H9 (cell line): ENCODE measurements around the gene MRPL37. TPM values are rescaled to one million over a fixed set of nuclear protein-coding genes. Genes with fewer than 3 reads are reported as not detected.

Experiments
- DNase-seq: peaks from one replicate; pipeline ENCODE4 v3.0.0-alpha.2; 2017
- H2AFZ ChIP-seq: one replicate; pipeline ENCODE4 v1.6.1; 2013; ENCODE audit warnings: mild to moderate bottlenecking, low read length, control low read depth, moderate library complexity
- H2AK5ac ChIP-seq: 2 replicates; pipeline ENCODE4 v1.6.1; 2013; ENCODE audit warnings: low read length, control low read depth, mixed read lengths; ENCODE audit not compliant: insufficient read length
- H2BK120ac ChIP-seq: one replicate; pipeline ENCODE4 v1.6.1; 2013; ENCODE audit warnings: low read depth, mild to moderate bottlenecking, low read length, control low read depth, inconsistent platforms; ENCODE audit not compliant: poor library complexity, severe bottlenecking
- H2BK12ac ChIP-seq: 2 replicates; pipeline ENCODE4 v1.6.1; 2013; ENCODE audit warnings: low read length, control low read depth, mixed read lengths, low read depth; ENCODE audit not compliant: insufficient read length
- H2BK15ac ChIP-seq: 2 replicates; pipeline ENCODE4 v1.6.1; 2013; ENCODE audit warnings: low read depth, low read length, control low read depth
- H2BK20ac ChIP-seq: one replicate; pipeline ENCODE4 v1.6.1; 2013; ENCODE audit warnings: low read depth, mild to moderate bottlenecking, low read length, control low read depth, inconsistent platforms; ENCODE audit not compliant: poor library complexity, severe bottlenecking
- H2BK5ac ChIP-seq: 2 replicates; pipeline ENCODE4 v1.6.1; 2013; ENCODE audit warnings: low read length, control low read depth, mixed read lengths; ENCODE audit not compliant: insufficient read length
- H3K14ac ChIP-seq: 2 replicates; pipeline ENCODE4 v1.6.1; 2013; ENCODE audit warnings: low read length, control low read depth; ENCODE audit not compliant: insufficient read depth
- H3K18ac ChIP-seq: 2 replicates; pipeline ENCODE4 v1.6.1; 2013; ENCODE audit warnings: low read depth, mild to moderate bottlenecking, mixed read lengths, low read length, control low read depth; ENCODE audit not compliant: insufficient read length
- H3K23ac ChIP-seq: 2 replicates; pipeline ENCODE4 v1.6.1; 2013; ENCODE audit warnings: low read length, control low read depth, mixed read lengths, low read depth; ENCODE audit not compliant: insufficient read length
- H3K23me2 ChIP-seq: 2 replicates; pipeline ENCODE4 v1.6.1; 2013; ENCODE audit warnings: low read depth, mild to moderate bottlenecking, mixed read lengths, low read length, control low read depth; ENCODE audit not compliant: insufficient read length, poor library complexity, severe bottlenecking
- H3K27ac ChIP-seq: 2 replicates; pipeline ENCODE4 v1.5.1; 2013; ENCODE audit warnings: low read length, control low read depth, mixed read lengths, low read depth; ENCODE audit not compliant: insufficient read length
- H3K27me3 ChIP-seq: 2 replicates; pipeline ENCODE4 v1.6.1; 2013; ENCODE audit warnings: low read length, control low read depth, inconsistent platforms; ENCODE audit not compliant: insufficient read depth
- H3K4ac ChIP-seq: 2 replicates; pipeline ENCODE4 v1.6.1; 2013; ENCODE audit warnings: low read depth, mild to moderate bottlenecking, control low read depth, inconsistent platforms, low read length, moderate library complexity
- H3K4me1 ChIP-seq: 2 replicates; pipeline ENCODE4 v1.6.1; 2013; ENCODE audit warnings: low read length, control low read depth, inconsistent platforms; ENCODE audit not compliant: insufficient read depth
- H3K4me2 ChIP-seq: 2 replicates; pipeline ENCODE4 v1.6.1; 2013; ENCODE audit warnings: low read length, control low read depth, mixed read lengths; ENCODE audit not compliant: insufficient read length, insufficient read depth
- H3K56ac ChIP-seq: 2 replicates; pipeline ENCODE4 v1.6.1; 2013; ENCODE audit warnings: low read depth, mild to moderate bottlenecking, mixed read lengths, low read length, control low read depth; ENCODE audit not compliant: insufficient read length
- H3K79me1 ChIP-seq: 2 replicates; pipeline ENCODE4 v1.6.1; 2013; ENCODE audit warnings: low read depth, mild to moderate bottlenecking, moderate library complexity, low read length, control low read depth, inconsistent platforms; ENCODE audit not compliant: insufficient read depth, poor library complexity, severe bottlenecking
- H3K79me2 ChIP-seq: 2 replicates; pipeline ENCODE4 v1.6.1; 2013; ENCODE audit warnings: low read length, control low read depth, inconsistent platforms; ENCODE audit not compliant: insufficient read depth
- H3K9ac ChIP-seq: 2 replicates; pipeline ENCODE4 v1.6.1; 2013; ENCODE audit warnings: low read length, control low read depth, mixed read lengths; ENCODE audit not compliant: insufficient read length; ENCODE audit errors: extremely low read depth
- H3K9me3 ChIP-seq: one replicate; pipeline ENCODE4 v1.6.1; 2013; ENCODE audit warnings: low read depth, low read length, inconsistent platforms; ENCODE audit not compliant: control insufficient read depth
- H3T11ph ChIP-seq: one replicate; pipeline ENCODE4 v1.6.1; 2013; ENCODE audit warnings: mild to moderate bottlenecking, low read length, control low read depth, inconsistent platforms
- H4K20me1 ChIP-seq: one replicate; pipeline ENCODE4 v1.6.1; 2013; ENCODE audit not compliant: control insufficient read depth, insufficient read length, insufficient read depth
- H4K5ac ChIP-seq: 2 replicates; pipeline ENCODE4 v1.6.1; 2013; ENCODE audit warnings: low read depth, mild to moderate bottlenecking, mixed read lengths, low read length, control low read depth; ENCODE audit not compliant: insufficient read length
- H4K8ac ChIP-seq: replicated peaks from 2 replicates; pipeline ENCODE4 v1.6.1; 2013; ENCODE audit warnings: low read length, control low read depth, mixed read lengths, low read depth; ENCODE audit not compliant: insufficient read length
- H4K91ac ChIP-seq: 2 replicates; pipeline ENCODE4 v1.6.1; 2013; ENCODE audit warnings: low read depth, mild to moderate bottlenecking, moderate library complexity, mixed read lengths, low read length, control low read depth; ENCODE audit not compliant: insufficient read length
- H3K27ac Mint-ChIP-seq, 3 experiments: 2 replicates in 2 of 3; 3 replicates in 1 of 3; pipeline ENCODE4 v1.8.0; 2020 to 2021; ENCODE audit warnings: mixed read lengths in 3 of 3, mild to moderate bottlenecking in 1 of 3, moderate library complexity in 1 of 3
- H3K27me3 Mint-ChIP-seq: 2 replicates; pipeline ENCODE4 v1.8.0; 2021; ENCODE audit warnings: low read depth, mild to moderate bottlenecking, moderate library complexity, mixed read lengths
- H3K36me3 Mint-ChIP-seq, 3 experiments: 2 replicates in 2 of 3; 3 replicates in 1 of 3; pipeline ENCODE4 v1.8.0; 2020 to 2021; ENCODE audit warnings: low read depth in 3 of 3, mixed read lengths in 3 of 3; ENCODE audit not compliant: insufficient read depth in 1 of 3
- H3K4me1 Mint-ChIP-seq, 2 experiments: 2 replicates each; pipeline ENCODE4 v1.8.0; 2020; ENCODE audit warnings: mixed read lengths in 2 of 2
- H3K4me3 Mint-ChIP-seq, 2 experiments: 2 replicates in 1 of 2; 3 replicates in 1 of 2; pipeline ENCODE4 v1.8.0; 2020 to 2021; ENCODE audit warnings: mild to moderate bottlenecking in 2 of 2, mixed read lengths in 2 of 2, moderate library complexity in 1 of 2
- H3K9me3 Mint-ChIP-seq, 2 experiments: 2 replicates in 1 of 2; 3 replicates in 1 of 2; pipeline ENCODE4 v1.8.0; 2020; ENCODE audit warnings: mild to moderate bottlenecking in 2 of 2, mixed read lengths in 2 of 2, moderate library complexity in 1 of 2
- CTCF ChIP-seq: fragments of 200-600 bp; sonication (generic); conservative IDR thresholded peaks from 3 replicates; pipeline ENCODE4 v1.8.0; 2021; ENCODE audit warnings: antibody characterized with exemption, mild to moderate bottlenecking
- WGBS: extraction: QIAGEN DNeasy Blood & Tissue Kit; methylation state at CpG from one replicate; pipeline ENCODE4 v1.1.7; 2013; ENCODE audit warnings: missing lambda C conversion rate, low lambda C conversion rate, mixed read lengths; ENCODE audit not compliant: insufficient read length; ENCODE audit errors: extremely low coverage; 5-methylcytosine and 5-hydroxymethylcytosine counted together
- total RNA-seq: library from RNA; stranded (reverse); gene quantifications from 2 replicates; pipeline ENCODE4 v1.2.1, GENCODE V29; 2021

The MRPL37 gene
- total RNA-seq, 1 experiment from 2014 or later, result 123 TPM

- Histone ChIP-seq H2BK20ac (no peak overlapping the region), H2BK12ac (no peak overlapping the region), H4K5ac (no peak overlapping the region), H2BK120ac (no peak overlapping the region), H3K14ac (no peak overlapping the region), H3T11ph (no peak overlapping the region), H3K9ac (no peak overlapping the region), H3K79me2 (no peaks in the 10 kb centered on the region), H3K9me3 (no peaks in the 10 kb centered on the region), H3K23me2 (no peaks in the 10 kb centered on the region), H3K27me3 (no peaks in the 10 kb centered on the region), H2BK15ac (no peak overlapping the region), H2AK5ac (no peak overlapping the region), H3K23ac (no peak overlapping the region), H3K4me1 (no peaks in the 10 kb centered on the region; the same call in 1 of the 2 replicates), H2AFZ (no peak overlapping the region), H2BK5ac (no peak overlapping the region), H3K4ac (no peak overlapping the region), H4K20me1 (peaks cover 3% of the 10 kb centered on the region), H3K79me1 (no peaks in the 10 kb centered on the region), H3K18ac (no peak overlapping the region), H3K4me2 (no peak overlapping the region), H3K27ac (no peak overlapping the region), H4K91ac (no peak overlapping the region), H3K56ac (no peak overlapping the region), H4K8ac (no peak overlapping the region)
- H3K27ac Mint-ChIP-seq, result peak overlapping the region in 2 of 3 experiments; percentile 27 to 63; a peak in 5 of 7 replicates
- H3K9me3 Mint-ChIP-seq, result no peaks in the 10 kb centered on the region
- WGBS, result no CpG with 5 or more reads among the region's 11 CpGs
- no peak overlapping the region for H3K4me3 Mint-ChIP-seq
- H3K4me1 Mint-ChIP-seq, result peaks cover 17 to 22% of the 10 kb centered on the region in 2 experiments
- H3K36me3 Mint-ChIP-seq, result peaks cover 3 to 30% (median 18%) of the 10 kb centered on the region in 3 experiments; a peak in 6 of 7 replicates
- no peak for DNase-seq
- H3K27me3 Mint-ChIP-seq, result no peaks in the 10 kb centered on the region
- TF ChIP-seq CTCF, result no peak
Measured at GRCh38 chr1:54252371-54252936, 52.5 kb downstream of the MRPL37 start.
